Loucy (cell line): Measurements from ENCODE around the gene CHST2.

Experiments
- H2AFZ ChIP-seq: fragments of 200-600 bp; sonication (generic); 2 replicates; pipeline ENCODE4 v1.6.0; 2016; ENCODE audit warnings: antibody characterized with exemption, mild to moderate bottlenecking, low read length, moderate library complexity
- H3F3A ChIP-seq: fragments of 200-600 bp; 2 replicates; pipeline ENCODE4 v1.6.0; 2016; ENCODE audit warnings: antibody characterized with exemption, low read depth, mild to moderate bottlenecking
- H3K27me3 ChIP-seq: fragments of 200-600 bp; sonication (generic); 2 replicates; pipeline ENCODE4 v1.6.1; 2014; ENCODE audit warnings: low read length, mild to moderate bottlenecking; ENCODE audit not compliant: insufficient read depth, poor library complexity, severe bottlenecking
- H3K36me3 ChIP-seq: fragments of 200-600 bp; sonication (generic); 2 replicates; pipeline ENCODE4 v1.6.1; 2016; ENCODE audit warnings: low read length; ENCODE audit not compliant: insufficient read depth
- H3K4me1 ChIP-seq: fragments of 200-600 bp; sonication (generic); 2 replicates; pipeline ENCODE4 v1.5.1; 2014; ENCODE audit warnings: low read length, mild to moderate bottlenecking; ENCODE audit not compliant: insufficient read depth, poor library complexity, severe bottlenecking
- H3K4me2 ChIP-seq: fragments of 200-600 bp; sonication (generic); 2 replicates; pipeline ENCODE4 v1.6.0; 2014; ENCODE audit warnings: antibody characterized with exemption, low read length, low read depth, mild to moderate bottlenecking; ENCODE audit not compliant: poor library complexity, severe bottlenecking
- H3K4me3 ChIP-seq: fragments of 200-600 bp; sonication (generic); 2 replicates; pipeline ENCODE4 v1.5.1; 2014; ENCODE audit warnings: low read length, mild to moderate bottlenecking, mixed read lengths; ENCODE audit not compliant: poor library complexity, severe bottlenecking
- H3K79me2 ChIP-seq: fragments of 200-600 bp; sonication (generic); 2 replicates; pipeline ENCODE4 v1.6.1; 2014; ENCODE audit warnings: low read length; ENCODE audit not compliant: insufficient read depth
- H3K9ac ChIP-seq: fragments of 200-600 bp; sonication (generic); 2 replicates; pipeline ENCODE4 v1.6.0; 2014; ENCODE audit warnings: mild to moderate bottlenecking, low read depth, low read length, moderate library complexity; ENCODE audit not compliant: poor library complexity, severe bottlenecking
- H3K9me2 ChIP-seq: fragments of 200-600 bp; sonication (generic); replicated peaks from 2 replicates; pipeline ENCODE4 v1.6.1; 2016; ENCODE audit warnings: low read depth, low read length, mixed read lengths
- H3K9me3 ChIP-seq: fragments of 200-600 bp; sonication (generic); 2 replicates; pipeline ENCODE4 v1.6.1; 2014; ENCODE audit warnings: mild to moderate bottlenecking, antibody characterized with exemption, low read length, low read depth; ENCODE audit not compliant: insufficient read depth
- H4K20me1 ChIP-seq: fragments of 200-600 bp; sonication (generic); 2 replicates; pipeline ENCODE4 v1.6.0; 2014; ENCODE audit warnings: antibody characterized with exemption, low read length, mild to moderate bottlenecking; ENCODE audit not compliant: insufficient read depth, poor library complexity, severe bottlenecking
- CTCF ChIP-seq: fragments of 200-600 bp; sonication (generic); conservative IDR thresholded peaks from 2 replicates; pipeline ENCODE4 v1.5.1; 2014; ENCODE audit warnings: mild to moderate bottlenecking, antibody characterized with exemption, low read length
- EZH2phosphoT487 ChIP-seq: fragments of 200-600 bp; IDR thresholded peaks from 2 replicates; pipeline ENCODE4 v1.6.1; 2018; ENCODE audit warnings: antibody characterized with exemption, mild to moderate bottlenecking, moderate library complexity, borderline replicate concordance

The CHST2 gene

GRCh38 chr3:143098032-143098764 lies 21.4 kb upstream of the CHST2 start:
- Histone ChIP-seq H2AFZ (no peak overlapping the region), H3K4me2 (no peak overlapping the region), H3K4me3 (no peak overlapping the region), H3K27me3 (no peaks in the 10 kb centered on the region), H3K79me2 (no peaks in the 10 kb centered on the region), H3K36me3 (no peaks in the 10 kb centered on the region), H3F3A (no peaks in the 10 kb centered on the region), H3K9ac (no peak overlapping the region), H3K9me2 (no peaks in the 10 kb centered on the region), H3K4me1 (no peaks in the 10 kb centered on the region), H3K9me3 (peaks cover 6% of the 10 kb centered on the region; the same call in 1 of the 2 replicates), H4K20me1 (no peaks in the 10 kb centered on the region)
- TF ChIP-seq EZH2phosphoT487, result no peak
- no peak for TF ChIP-seq CTCF

GRCh38 chr3:143099210-143099609 lies 20.4 kb upstream of the CHST2 start:
- Histone ChIP-seq H2AFZ (no peak overlapping the region), H3K4me2 (no peak overlapping the region), H3K9ac (no peak overlapping the region), H3K4me3 (no peak overlapping the region), H4K20me1 (no peaks in the 10 kb centered on the region), H3K79me2 (no peaks in the 10 kb centered on the region), H3K4me1 (no peaks in the 10 kb centered on the region), H3K9me2 (no peaks in the 10 kb centered on the region), H3K27me3 (no peaks in the 10 kb centered on the region), H3F3A (no peaks in the 10 kb centered on the region), H3K36me3 (no peaks in the 10 kb centered on the region), H3K9me3 (peaks cover 6% of the 10 kb centered on the region; the same call in 1 of the 2 replicates)
- TF ChIP-seq EZH2phosphoT487 (no peak), CTCF (no peak)

- Histone ChIP-seq H3K36me3 (no peaks in the 10 kb centered on the region), H3K27me3 (no peaks in the 10 kb centered on the region), H3K79me2 (no peaks in the 10 kb centered on the region), H3K9ac (no peak overlapping the region), H3K4me1 (no peaks in the 10 kb centered on the region), H3K4me3 (no peak overlapping the region), H2AFZ (no peak overlapping the region), H4K20me1 (no peaks in the 10 kb centered on the region), H3K9me2 (no peaks in the 10 kb centered on the region), H3F3A (no peaks in the 10 kb centered on the region), H3K9me3 (peaks cover 6% of the 10 kb centered on the region; the same call in 1 of the 2 replicates), H3K4me2 (no peak overlapping the region)
- no peak for TF ChIP-seq CTCF
- TF ChIP-seq EZH2phosphoT487, result no peak
These were observed 19.9 kb upstream of the CHST2 start for GRCh38 chr3:143099690-143100089.
